Progenitor cell of endocrine pancreas (in vitro differentiated cells): ENCODE data around the gene GIPC1. TPM values are rescaled to one million over a fixed set of nuclear protein-coding genes. Genes with fewer than 3 reads are reported as not detected.
"Not testable (repeated sequence)": the region's sequence is repeated elsewhere in the genome, so short reads cannot be mapped to it uniquely, and the experiment has no call there.

Source experiments
- DNase-seq: peaks from one replicate; pipeline ENCODE4 v3.0.0; 2021; ENCODE audit warnings: low spot score; ENCODE audit not compliant: unreplicated experiment
- H3K27ac Mint-ChIP-seq: 2 replicates; pipeline ENCODE4 v1.8.0; 2021; ENCODE audit warnings: mild to moderate bottlenecking, moderate library complexity, mixed read lengths
- H3K27me3 Mint-ChIP-seq: 2 replicates; pipeline ENCODE4 v1.8.0; 2021; ENCODE audit warnings: mixed read lengths
- H3K36me3 Mint-ChIP-seq: 2 replicates; pipeline ENCODE4 v1.8.0; 2022; ENCODE audit warnings: mixed read lengths; ENCODE audit not compliant: insufficient read depth
- H3K4me1 Mint-ChIP-seq: 2 replicates; pipeline ENCODE4 v1.8.0; 2021; ENCODE audit warnings: low read depth, mixed read lengths
- H3K4me3 Mint-ChIP-seq: 2 replicates; pipeline ENCODE4 v1.8.0; 2021; ENCODE audit warnings: low read depth, mild to moderate bottlenecking, moderate library complexity, mixed read lengths
- H3K9me3 Mint-ChIP-seq: 2 replicates; pipeline ENCODE4 v1.8.0; 2021; ENCODE audit warnings: low read depth, mixed read lengths
- total RNA-seq: library from RNA; stranded (reverse); gene quantifications from 2 replicates; pipeline ENCODE4 v1.2.1, GENCODE V29; 2021
- TF ChIP-seq, protein P1 (sequence below): fragments of 200-600 bp; sonication (generic); IDR thresholded peaks from one replicate; pipeline ENCODE4 v1.5.0; 2021; ENCODE audit warnings: antibody characterized with exemption, mild to moderate bottlenecking; ENCODE audit not compliant: unreplicated experiment

The GIPC1 gene
- total RNA-seq, 1 donor from 2014 or later, result 66.5 TPM

DNA sequence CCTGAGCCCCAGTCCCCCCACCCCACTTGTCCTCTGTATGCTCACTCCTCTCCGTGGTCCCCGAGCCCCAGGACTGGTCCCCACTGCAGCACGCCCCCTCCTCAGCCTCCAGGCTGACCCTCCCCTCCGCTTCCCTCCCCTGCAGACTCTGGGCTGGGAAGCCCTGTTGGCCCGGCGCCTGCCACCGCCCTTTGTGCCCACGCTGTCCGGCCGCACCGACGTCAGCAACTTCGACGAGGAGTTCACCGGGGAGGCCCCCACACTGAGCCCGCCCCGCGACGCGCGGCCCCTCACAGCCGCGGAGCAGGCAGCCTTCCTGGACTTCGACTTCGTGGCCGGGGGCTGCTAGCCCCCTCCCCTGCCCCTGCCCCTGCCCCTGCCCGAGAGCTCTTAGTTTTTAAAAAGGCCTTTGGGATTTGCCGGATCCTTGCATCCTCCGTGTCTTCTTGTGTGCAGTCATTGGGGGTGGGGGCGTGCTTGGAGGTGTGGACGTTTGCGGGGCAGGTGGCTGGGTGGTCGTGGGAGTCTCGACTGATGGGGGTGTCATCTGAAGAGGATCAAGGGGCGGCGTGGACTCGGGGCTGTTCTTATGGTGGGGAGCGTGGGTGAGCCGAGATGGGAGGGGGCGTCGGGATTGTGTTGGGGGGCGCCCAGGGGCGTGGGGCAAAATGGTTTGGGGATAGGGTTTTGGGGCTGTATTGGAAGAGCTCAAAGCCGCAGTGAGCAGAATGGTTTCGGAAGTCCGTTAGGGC is 24.3 kb downstream of the GIPC1 start:
- Mint-ChIP-seq H3K4me3 (no peak overlapping the region), H3K36me3 (peaks cover 9% of the 10 kb centered on the region), H3K9me3 (no peaks in the 10 kb centered on the region), H3K27ac (no peak overlapping the region), H3K4me1 (peaks cover 3% of the 10 kb centered on the region), H3K27me3 (no peaks in the 10 kb centered on the region)
- TF ChIP-seq, protein P1, sequence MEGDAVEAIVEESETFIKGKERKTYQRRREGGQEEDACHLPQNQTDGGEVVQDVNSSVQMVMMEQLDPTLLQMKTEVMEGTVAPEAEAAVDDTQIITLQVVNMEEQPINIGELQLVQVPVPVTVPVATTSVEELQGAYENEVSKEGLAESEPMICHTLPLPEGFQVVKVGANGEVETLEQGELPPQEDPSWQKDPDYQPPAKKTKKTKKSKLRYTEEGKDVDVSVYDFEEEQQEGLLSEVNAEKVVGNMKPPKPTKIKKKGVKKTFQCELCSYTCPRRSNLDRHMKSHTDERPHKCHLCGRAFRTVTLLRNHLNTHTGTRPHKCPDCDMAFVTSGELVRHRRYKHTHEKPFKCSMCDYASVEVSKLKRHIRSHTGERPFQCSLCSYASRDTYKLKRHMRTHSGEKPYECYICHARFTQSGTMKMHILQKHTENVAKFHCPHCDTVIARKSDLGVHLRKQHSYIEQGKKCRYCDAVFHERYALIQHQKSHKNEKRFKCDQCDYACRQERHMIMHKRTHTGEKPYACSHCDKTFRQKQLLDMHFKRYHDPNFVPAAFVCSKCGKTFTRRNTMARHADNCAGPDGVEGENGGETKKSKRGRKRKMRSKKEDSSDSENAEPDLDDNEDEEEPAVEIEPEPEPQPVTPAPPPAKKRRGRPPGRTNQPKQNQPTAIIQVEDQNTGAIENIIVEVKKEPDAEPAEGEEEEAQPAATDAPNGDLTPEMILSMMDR, result no peak
- no peak for DNase-seq

DNA sequence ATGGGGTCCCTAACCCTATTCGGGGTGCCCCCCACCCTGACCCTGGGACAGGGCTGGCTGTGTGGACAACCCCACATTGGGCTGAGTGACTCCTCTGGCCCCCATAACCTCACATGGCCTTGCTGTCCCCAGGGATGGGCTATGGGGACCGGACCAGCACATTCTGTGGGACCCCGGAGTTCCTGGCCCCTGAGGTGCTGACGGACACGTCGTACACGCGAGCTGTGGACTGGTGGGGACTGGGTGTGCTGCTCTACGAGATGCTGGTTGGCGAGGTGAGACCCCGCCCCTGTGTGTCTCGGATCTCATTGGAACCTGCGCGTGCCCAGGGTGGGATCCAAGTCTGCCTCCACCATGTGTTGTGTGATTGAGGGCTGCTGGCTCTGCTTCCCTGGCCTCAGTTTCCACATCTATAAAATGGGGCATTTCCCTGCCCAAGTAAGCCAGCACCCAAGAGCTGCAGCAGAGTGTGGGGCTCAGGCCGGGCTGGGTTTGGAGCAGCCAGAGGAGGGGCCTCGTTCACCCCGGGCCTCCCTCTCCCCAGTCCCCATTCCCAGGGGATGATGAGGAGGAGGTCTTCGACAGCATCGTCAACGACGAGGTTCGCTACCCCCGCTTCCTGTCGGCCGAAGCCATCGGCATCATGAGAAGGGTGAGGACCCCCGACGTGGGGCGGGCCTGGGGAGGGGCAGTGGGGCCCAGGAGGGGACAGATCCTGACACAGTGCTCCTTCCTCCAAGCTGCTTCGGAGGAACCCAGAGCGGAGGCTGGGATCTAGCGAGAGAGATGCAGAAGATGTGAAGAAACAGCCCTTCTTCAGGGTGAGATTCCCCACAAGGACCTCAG is 25.7 kb downstream of the GIPC1 start:
- Mint-ChIP-seq H3K27me3 (no peaks in the 10 kb centered on the region), H3K36me3 (peaks cover 8% of the 10 kb centered on the region), H3K9me3 (no peaks in the 10 kb centered on the region), H3K4me3 (no peak overlapping the region), H3K27ac (no peak overlapping the region), H3K4me1 (no peaks in the 10 kb centered on the region)
- no peak for DNase-seq
- TF ChIP-seq, protein P1, result no peak

DNA sequence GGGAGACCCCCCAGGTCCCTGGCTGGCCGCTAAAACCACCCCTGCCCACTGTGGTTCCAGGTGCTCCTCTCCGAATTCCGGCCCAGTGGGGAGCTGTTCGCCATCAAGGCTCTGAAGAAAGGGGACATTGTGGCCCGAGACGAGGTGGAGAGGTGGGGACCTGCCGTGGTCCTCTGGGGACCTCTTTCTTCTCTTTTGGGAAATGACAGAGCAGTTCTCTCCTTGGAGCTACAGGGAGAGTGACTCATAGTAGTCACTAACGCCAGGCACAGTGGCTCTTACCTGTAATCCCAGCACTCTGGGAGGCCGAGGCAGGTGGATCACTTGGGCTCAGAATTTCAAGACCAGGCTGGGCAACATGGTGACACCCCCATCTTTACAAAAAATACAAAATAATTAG is 28.1 kb downstream of the GIPC1 start:
- H3K9me3 Mint-ChIP-seq, result no peaks in the 10 kb centered on the region
- H3K27me3 Mint-ChIP-seq, result no peaks in the 10 kb centered on the region
- H3K4me1 Mint-ChIP-seq, result no peaks in the 10 kb centered on the region
- TF ChIP-seq, protein P1, result no peak
- H3K4me3 Mint-ChIP-seq, result no peak overlapping the region
- DNase-seq, result no peak
- H3K27ac Mint-ChIP-seq, result no peak overlapping the region
- peaks cover 11% of the 10 kb centered on the region for H3K36me3 Mint-ChIP-seq

DNA sequence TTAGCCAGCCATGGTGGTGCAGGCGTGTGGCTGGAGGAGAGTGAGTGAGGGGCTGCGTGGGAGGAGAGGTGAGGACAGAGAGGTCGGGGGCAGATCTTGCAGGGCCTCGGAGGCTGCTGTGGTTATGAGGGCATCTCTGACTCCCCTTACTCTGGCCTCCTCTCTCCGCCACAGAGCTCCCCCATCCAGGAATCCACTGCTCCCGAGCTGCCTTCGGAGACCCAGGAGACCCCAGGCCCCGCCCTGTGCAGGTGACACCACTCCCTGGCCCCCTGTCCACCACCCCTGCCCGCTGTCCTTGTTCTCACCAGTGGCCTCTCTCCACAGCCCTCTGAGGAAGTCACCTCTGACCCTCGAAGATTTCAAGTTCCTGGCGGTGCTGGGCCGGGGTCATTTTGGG is 28.5 kb downstream of the GIPC1 start:
- Mint-ChIP-seq H3K27ac (peak overlapping the region; percentile 76), H3K4me3 (no peak overlapping the region), H3K4me1 (no peaks in the 10 kb centered on the region), H3K9me3 (no peaks in the 10 kb centered on the region), H3K36me3 (peaks cover 11% of the 10 kb centered on the region), H3K27me3 (no peaks in the 10 kb centered on the region)
- TF ChIP-seq, protein P1, result no peak
- no peak for DNase-seq

DNA sequence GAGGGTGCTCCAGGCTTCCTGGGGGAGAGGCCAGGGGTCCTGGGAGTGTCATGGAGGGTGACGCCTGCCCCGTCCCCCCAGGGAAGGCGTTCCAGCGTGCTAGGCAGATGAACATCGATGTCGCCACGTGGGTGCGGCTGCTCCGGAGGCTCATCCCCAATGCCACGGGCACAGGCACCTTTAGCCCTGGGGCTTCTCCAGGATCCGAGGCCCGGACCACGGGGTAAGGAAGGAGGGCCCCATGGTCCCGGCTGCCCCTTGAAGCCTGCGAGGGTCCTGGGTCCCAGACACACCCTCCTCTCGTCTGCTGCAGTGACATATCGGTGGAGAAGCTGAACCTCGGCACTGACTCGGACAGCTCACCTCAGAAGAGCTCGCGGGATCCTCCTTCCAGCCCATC is 32.2 kb downstream of the GIPC1 start:
- H3K4me3 Mint-ChIP-seq, result no peak overlapping the region

DNA sequence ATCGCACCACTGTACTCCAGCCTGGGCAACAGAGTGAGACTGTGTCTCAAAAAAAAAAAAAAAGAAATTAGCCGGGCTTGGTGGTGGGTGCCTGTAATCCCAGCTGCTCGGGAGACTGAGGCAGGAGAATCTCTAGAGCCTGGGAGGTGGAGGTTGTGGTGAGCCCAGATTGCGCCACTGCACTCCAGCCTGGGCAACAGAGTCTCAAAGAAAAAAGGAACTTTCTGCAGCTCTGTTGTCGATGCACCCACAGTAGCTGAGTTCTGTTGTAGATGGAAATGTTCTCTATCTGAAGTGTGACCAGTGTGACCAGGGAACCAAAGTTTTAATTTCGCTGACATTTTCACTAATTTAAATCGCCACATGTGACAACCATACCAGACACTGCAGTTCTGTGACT is 33.5 kb downstream of the GIPC1 start:
- H3K9me3 Mint-ChIP-seq, H3K4me3 Mint-ChIP-seq, H3K27me3 Mint-ChIP-seq, DNase-seq, H3K27ac Mint-ChIP-seq, H3K4me1 Mint-ChIP-seq: not testable (repeated sequence)
- H3K36me3 Mint-ChIP-seq, result peaks cover 12% of the 10 kb centered on the region

More for the DNA sequence above, 32.2 kb downstream of the GIPC1 start:
- TF ChIP-seq, protein P1, result no peak
- H3K27me3 Mint-ChIP-seq, result no peaks in the 10 kb centered on the region
- no peaks in the 10 kb centered on the region for H3K4me1 Mint-ChIP-seq
- no peak for DNase-seq
- H3K27ac Mint-ChIP-seq, result no peak overlapping the region
- H3K36me3 Mint-ChIP-seq, result peaks cover 14% of the 10 kb centered on the region
- H3K9me3 Mint-ChIP-seq, result no peaks in the 10 kb centered on the region
